Right lobe of liver (tissue), 6 donors: ENCODE measurements around the gene OSBPL9. TPM values are rescaled to one million over a fixed set of nuclear protein-coding genes. Genes with fewer than 3 reads are reported as not detected.

Experiments
- ATAC-seq, 4 donors: fragments of 200-7000 bp; cut with Tn5 transposase; one replicate each; pipeline ENCODE4 v1.9.1; 2020; ENCODE audit warnings: mild to moderate bottlenecking in 4 of 4, moderate library complexity in 4 of 4
- DNase-seq, 3 donors: peaks; one replicate each; pipeline ENCODE4 v3.0.0-alpha.2; 2020
- H3K27ac ChIP-seq, 3 donors: fragments of 200-600 bp; one replicate each; pipeline ENCODE4 v1.8.0; 2022
- H3K27me3 ChIP-seq, 2 donors: fragments of 200-600 bp; one replicate each; pipeline ENCODE4 v1.8.0; 2022
- H3K36me3 ChIP-seq, 4 donors: fragments of 200-600 bp; sonication (generic) in 1 of 4; one replicate each; pipeline versions ENCODE4 v1.5.1 to v1.8.0; 2017 to 2022; ENCODE audit warnings: control low read depth in 1 of 4
- H3K4me1 ChIP-seq, 4 donors: fragments of 200-600 bp; sonication (generic) in 1 of 4; one replicate each; pipeline versions ENCODE4 v1.5.1 to v1.8.0; 2017 to 2022; ENCODE audit warnings: control low read depth in 1 of 4
- H3K4me3 ChIP-seq, 3 donors: fragments of 200-600 bp; one replicate each; pipeline ENCODE4 v1.8.0; 2022
- H3K9me3 ChIP-seq, 4 donors: fragments of 200-600 bp; sonication (generic) in 1 of 4; one replicate each; pipeline versions ENCODE4 v1.5.1 to v1.8.0; 2017 to 2022; ENCODE audit warnings: control low read depth in 1 of 4
- POLR2A ChIP-seq: fragments of 450-650 bp; IDR thresholded peaks from one replicate; pipeline ENCODE4 v1.6.1; 2017; ENCODE audit warnings: antibody characterized with exemption, mild to moderate bottlenecking
- WGBS: methylation state at CpG from one replicate; pipeline ENCODE4 v1.1.6; 2018; ENCODE audit warnings: low coverage, low lambda C conversion rate; ENCODE audit not compliant: insufficient coverage; ENCODE audit errors: missing lambda C conversion rate; 5-methylcytosine and 5-hydroxymethylcytosine counted together
- intact Hi-C, 2 donors: fragments of 100-400 bp; cut with DNase I; formaldehyde crosslinking; loops; one replicate each; pipeline versions ENCODE4 v1.11.2 to v1.14.1; 2022
- total RNA-seq, 6 experiments: library from RNA; depleted of rRNA in 2 of 6; stranded (reverse); fragments of >200 nt in 2 of 6; fragmentation: NEBNext Ultra II Directional in 3 of 6; extraction: Animal tissue kit (Norgen Biotek cat#: 25700) in 3 of 6; gene quantifications; one replicate each; pipeline versions ENCODE4 v1.1.0 to v1.2.4, GENCODE V29; 2016 to 2023
- TF ChIP-seq, protein P1 (sequence below), 4 donors: fragments of 200-600 bp in 3 of 4; fragments of 450-650 bp in 1 of 4; IDR thresholded peaks; one replicate each; pipeline versions ENCODE4 v1.5.1 to v1.8.0; 2016 to 2022; ENCODE audit warnings: antibody characterized with exemption in 4 of 4, mild to moderate bottlenecking in 2 of 4
- donor health status: DM: no; HTN: yes; CAD: no.
- donor health status: DM: no; HTN: no; CAD: no.
- donor health status: DM: no; HTN: no; CAD: no.
- donor health status: DM: no; HTN: yes; CAD: no.
- donor health status: DM: no; HTN: yes; CAD: no.

OSBPL9 gene
- total RNA-seq, 6 experiments from 2014 or later = 51.7 to 90.5 (median 71.7) TPM

DNA sequence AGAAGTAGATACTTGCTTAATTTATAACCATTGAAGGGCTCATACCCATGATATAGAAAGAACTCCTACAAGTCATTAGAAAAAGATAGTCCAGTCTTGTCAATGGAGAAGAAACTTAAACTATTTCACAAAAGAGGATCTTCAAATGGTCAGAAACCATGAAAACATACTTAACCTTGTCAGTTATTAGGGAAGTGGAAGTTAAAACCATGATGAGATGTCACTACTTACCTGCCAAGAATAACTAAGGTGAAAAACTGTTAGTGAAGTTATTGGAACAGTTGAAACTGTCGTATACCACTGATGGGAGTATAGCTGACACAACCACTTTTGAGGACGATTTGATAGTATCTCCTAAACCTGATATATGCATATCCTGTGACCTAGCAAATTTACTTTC lies 46.8 kb downstream of the OSBPL9 start:
- no peaks in the 10 kb centered on the region for H3K9me3 ChIP-seq
- TF ChIP-seq, protein P1, sequence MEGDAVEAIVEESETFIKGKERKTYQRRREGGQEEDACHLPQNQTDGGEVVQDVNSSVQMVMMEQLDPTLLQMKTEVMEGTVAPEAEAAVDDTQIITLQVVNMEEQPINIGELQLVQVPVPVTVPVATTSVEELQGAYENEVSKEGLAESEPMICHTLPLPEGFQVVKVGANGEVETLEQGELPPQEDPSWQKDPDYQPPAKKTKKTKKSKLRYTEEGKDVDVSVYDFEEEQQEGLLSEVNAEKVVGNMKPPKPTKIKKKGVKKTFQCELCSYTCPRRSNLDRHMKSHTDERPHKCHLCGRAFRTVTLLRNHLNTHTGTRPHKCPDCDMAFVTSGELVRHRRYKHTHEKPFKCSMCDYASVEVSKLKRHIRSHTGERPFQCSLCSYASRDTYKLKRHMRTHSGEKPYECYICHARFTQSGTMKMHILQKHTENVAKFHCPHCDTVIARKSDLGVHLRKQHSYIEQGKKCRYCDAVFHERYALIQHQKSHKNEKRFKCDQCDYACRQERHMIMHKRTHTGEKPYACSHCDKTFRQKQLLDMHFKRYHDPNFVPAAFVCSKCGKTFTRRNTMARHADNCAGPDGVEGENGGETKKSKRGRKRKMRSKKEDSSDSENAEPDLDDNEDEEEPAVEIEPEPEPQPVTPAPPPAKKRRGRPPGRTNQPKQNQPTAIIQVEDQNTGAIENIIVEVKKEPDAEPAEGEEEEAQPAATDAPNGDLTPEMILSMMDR (IDR thresholded peaks at IDR 0.05) = no peak
- TF ChIP-seq POLR2A = no peak
- ATAC-seq (no peak), DNase-seq (no peak)
- H3K27me3 ChIP-seq = no peaks in the 10 kb centered on the region
- no peaks in the 10 kb centered on the region for H3K36me3 ChIP-seq
- H3K4me3 ChIP-seq = no peak overlapping the region
- H3K27ac ChIP-seq = no peak overlapping the region
- 96% methylated on average over 2 of the region's 2 CpGs for WGBS
- intact Hi-C loops = no loop called here
- H3K4me1 ChIP-seq = peaks cover 0 to 8% (median 0%) of the 10 kb centered on the region in 4 donors

DNA sequence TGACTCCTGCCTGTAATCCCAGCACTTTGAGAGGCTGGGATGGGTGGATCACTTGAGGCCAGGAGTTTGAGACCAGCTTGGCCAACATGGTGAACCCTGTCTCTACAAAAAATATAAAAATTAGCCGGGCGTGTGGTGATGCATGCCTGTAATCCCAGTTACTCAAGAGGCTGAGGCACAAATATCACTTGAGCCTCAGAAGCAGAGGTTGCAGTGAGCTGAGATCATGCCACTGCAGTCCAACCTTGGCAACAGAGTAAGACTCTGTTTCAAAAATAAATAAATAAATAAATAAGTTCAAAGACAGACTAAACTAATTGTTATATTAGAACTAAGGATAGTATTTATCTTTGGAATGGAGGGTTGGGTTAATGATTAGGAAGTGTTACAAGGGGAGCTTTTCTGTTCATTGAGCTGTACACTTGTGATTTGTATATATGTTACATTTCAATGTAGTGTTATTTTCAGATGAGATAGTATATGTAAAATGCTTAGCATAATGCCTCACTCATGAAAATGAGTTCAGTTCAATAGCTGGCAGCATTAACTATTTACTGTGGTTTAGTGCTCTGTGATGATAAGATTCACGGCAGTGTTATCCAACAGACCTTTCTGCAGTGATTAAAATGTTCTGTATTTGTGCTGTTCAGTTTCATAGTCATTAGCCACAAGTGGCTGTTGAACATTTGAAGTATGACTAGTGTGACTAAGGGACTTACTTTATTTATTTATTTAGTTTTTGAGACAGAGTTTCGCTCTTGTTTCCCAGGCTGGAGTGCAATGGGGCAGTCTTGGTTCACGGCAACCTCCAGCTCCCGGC lies 47.7 kb downstream of the OSBPL9 start:
- Histone ChIP-seq H3K4me1 (peaks cover 0 to 8% (median 2%) of the 10 kb centered on the region in 4 donors), H3K4me3 (no peak overlapping the region), H3K27ac (no peak overlapping the region), H3K9me3 (no peaks in the 10 kb centered on the region), H3K27me3 (no peaks in the 10 kb centered on the region), H3K36me3 (no peaks in the 10 kb centered on the region)
- DNase-seq (no peak), ATAC-seq (peak in 1 of 4 donors; percentile 13)
- 73% methylated on average over 6 of the region's 6 CpGs for WGBS
- no peak for TF ChIP-seq POLR2A
- TF ChIP-seq, protein P1 (IDR thresholded peaks at IDR 0.05) = no peak
- intact Hi-C loops = no loop called here

DNA sequence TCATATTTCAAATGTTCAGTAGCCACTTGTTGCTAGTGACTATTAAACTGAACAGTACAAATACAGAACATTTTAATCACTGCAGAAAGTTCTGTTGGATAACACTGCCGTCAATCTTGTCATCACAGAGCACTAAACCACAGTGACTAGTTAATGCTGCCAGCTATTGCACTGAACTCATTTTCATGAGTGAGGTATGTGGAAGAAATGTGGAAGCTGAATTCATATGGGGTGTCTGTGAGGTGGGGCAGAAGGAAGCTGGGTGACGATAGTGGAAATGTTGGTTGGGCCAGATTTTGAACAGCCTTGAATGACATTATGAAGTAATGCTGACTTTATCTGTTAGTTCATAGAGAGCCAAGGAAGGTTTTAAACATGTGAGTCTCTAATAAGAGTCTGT lies 49.6 kb downstream of the OSBPL9 start:
- no peaks in the 10 kb centered on the region for H3K36me3 ChIP-seq
- peaks cover 0 to 8% (median 2%) of the 10 kb centered on the region in 4 donors for H3K4me1 ChIP-seq
- no peaks in the 10 kb centered on the region for H3K9me3 ChIP-seq
- H3K4me3 ChIP-seq = no peak overlapping the region
- DNase-seq = no peak
- intact Hi-C loops = no loop called here
- no peak overlapping the region for H3K27ac ChIP-seq
- ATAC-seq = peak in 1 of 4 donors; percentile 22
- no peak for TF ChIP-seq POLR2A
- TF ChIP-seq, protein P1 (IDR thresholded peaks at IDR 0.05) = no peak
- 68% methylated on average over 2 of the region's 2 CpGs for WGBS
- H3K27me3 ChIP-seq = no peaks in the 10 kb centered on the region

DNA sequence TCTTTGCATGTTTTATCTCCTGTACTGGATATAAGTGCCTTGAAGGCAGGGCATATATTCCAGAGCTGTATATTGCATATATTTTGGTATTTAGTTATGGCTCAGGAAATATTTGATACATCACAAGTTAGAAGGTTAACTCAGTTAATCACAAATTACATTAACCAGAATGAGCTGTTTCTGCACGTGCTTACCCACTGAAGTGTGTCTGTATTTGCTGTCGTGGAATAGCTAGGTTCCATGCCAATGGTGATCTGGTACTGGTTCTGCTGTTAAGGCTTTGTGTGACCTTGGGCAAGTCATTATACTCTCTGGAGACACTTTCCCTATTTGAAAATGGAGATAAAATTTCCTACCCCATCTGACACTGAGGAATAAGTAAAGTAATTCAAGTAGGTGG lies 50.7 kb downstream of the OSBPL9 start:
- ATAC-seq (no peak), DNase-seq (no peak)
- WGBS = 95% methylated on average over 2 of the region's 2 CpGs
- Histone ChIP-seq H3K4me1 (peaks cover 0 to 8% (median 2%) of the 10 kb centered on the region in 4 donors), H3K27me3 (no peaks in the 10 kb centered on the region), H3K4me3 (no peak overlapping the region), H3K36me3 (no peaks in the 10 kb centered on the region), H3K9me3 (no peaks in the 10 kb centered on the region), H3K27ac (no peak overlapping the region)
- intact Hi-C loops = no loop called here
- TF ChIP-seq POLR2A = no peak
- TF ChIP-seq, protein P1 (IDR thresholded peaks at IDR 0.05) = no peak
